GM21723 (cell line): ENCODE results near the gene PJA1.
A peak's percentile ranks its signal among the peaks of the same experiment; 100 is the strongest.

Experiments
- ATAC-seq: cut with Tn5 transposase; IDR thresholded peaks from one replicate; pipeline ENCODE4 v1.9.1; 2021; ENCODE audit warnings: mild to moderate bottlenecking, moderate library complexity; ENCODE audit not compliant: unreplicated experiment

The PJA1 gene, protein sequence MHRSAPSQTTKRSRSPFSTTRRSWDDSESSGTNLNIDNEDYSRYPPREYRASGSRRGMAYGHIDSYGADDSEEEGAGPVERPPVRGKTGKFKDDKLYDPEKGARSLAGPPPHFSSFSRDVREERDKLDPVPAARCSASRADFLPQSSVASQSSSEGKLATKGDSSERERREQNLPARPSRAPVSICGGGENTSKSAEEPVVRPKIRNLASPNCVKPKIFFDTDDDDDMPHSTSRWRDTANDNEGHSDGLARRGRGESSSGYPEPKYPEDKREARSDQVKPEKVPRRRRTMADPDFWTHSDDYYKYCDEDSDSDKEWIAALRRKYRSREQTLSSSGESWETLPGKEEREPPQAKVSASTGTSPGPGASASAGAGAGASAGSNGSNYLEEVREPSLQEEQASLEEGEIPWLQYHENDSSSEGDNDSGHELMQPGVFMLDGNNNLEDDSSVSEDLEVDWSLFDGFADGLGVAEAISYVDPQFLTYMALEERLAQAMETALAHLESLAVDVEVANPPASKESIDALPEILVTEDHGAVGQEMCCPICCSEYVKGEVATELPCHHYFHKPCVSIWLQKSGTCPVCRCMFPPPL

DNA sequence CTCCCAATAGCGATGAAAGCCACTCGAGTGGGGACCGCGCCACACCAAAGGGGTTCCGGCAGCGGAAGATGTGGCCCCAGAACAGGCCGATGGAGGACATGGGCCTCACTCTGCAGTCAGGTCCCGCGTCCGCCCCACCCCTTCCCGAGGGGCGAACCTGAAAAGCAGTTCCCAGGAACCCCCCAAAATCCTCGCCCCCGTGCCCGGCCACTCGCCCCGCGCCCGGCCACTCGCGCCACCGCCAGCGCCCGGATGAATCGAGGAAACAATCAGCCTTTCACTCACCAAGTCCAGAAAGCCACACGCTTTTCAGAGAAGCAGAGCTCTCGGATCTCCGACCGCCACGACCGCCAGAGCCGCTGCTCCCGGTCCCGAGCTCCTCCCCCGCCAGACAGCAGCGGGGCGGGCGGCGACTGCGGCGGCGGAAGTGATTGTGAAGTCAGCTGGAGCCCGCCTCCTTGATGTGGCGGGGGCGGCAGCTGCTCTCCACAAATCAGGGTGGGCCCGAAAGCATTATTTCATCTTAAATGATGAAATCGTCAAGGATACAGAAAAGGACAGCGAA, at the start of gene PJA1:
Gene PJA1 (minus strand): TSS at position 367 of the 565 bp plus-strand sequence. CDS start 2,380 bp downstream, outside the sequence.
- peak; percentile 94 for ATAC-seq

DNA sequence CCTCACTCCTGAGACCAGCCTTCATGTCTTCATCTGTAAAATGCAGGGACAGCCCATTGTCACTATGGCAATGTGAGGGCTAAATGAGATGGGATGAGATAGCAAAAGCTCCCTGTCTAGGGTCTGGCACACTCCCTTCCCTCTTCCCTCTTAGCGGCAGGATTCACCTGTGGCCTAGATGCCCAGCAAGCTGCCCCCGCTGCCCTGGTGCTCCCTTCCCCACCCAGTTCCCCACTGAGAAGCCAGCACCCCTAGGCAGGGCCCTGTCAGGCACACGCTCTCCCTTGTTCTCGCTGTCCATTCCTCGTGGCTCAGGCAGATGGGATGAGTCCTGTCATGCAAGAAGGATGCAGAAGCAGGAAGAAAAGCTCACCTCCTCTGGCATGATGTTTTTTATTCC, 49.2 kb upstream of the PJA1 start:
- no peak for ATAC-seq

DNA sequence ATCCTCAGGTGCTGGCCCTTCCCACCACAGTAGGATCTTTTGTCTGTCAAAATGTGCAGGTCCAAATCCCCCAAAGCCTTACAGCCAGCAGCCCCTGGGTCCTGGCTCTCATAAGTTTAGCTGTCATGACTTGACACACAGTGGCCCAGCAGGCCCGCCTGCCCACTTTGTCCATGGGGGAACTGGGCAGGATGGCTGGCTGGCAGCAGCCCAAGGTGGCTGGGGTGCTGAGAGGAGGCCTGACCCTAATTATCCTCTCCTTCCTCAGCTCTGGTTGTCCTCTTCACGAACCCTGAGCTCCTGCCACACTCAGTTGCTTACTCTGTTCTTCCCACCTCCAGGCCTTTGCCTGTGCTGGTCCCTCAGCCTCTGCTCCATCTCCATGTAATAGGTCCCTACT, 46.4 kb upstream of the PJA1 start:
- ATAC-seq: no peak

DNA sequence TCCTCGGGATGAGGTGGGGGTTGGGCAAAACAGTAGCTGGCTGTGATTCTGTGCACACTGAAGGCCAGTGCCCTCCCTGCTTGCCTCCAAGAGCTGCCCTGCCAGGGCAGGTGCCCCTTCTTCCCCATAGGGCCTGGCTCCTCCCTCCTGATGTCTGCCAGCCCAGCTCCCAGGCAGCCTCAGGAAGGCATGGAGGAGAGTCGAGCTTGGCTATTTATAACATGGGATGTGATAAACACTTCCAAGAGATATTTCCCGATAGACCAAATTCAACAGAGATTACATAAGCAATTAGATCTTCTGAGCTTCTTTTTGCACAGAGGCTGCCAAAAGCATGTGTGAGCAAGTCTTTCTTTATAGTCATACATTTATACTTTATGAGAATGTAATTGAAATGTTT, 45.3 kb upstream of the PJA1 start:
- ATAC-seq: no peak

DNA sequence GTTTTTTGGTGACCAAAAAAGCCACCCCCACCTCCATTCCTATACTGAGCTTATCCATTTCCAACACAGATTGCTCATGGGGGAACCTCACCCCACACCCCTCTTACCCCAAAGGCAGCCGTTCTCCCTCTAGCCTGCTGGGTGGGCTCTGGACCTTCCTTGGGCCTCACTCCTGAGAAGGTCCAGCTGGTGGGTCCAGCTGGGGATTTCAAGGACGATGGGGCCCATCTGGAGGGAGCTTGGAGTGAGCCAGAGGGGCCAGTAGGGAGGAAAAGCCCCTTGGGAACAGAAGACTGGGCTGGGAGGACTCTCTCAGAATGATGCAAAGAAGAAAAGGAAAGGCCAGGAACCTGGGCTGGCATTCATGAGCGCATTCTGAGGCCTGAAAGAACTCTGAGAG, 42.0 kb upstream of the PJA1 start:
- ATAC-seq: no peak

DNA sequence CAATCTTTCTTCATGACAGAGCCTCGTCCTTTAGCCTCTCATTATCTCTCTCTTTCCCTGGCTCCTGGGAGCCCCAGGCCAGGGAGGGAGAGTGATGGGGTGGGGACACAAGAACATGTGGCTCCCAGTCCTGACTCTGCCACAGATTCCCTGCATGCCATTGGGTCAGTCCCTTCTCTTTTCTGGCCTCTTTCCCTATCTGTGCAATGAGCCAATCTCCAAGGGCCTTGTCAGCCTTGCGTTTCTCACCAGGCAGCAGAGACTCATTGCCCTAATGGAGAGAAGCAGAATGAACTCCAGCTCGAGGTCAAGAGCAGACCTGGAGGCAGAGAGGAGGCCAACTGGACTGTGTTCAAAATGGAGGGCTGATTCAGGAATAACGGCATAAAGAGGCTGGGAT, 38.4 kb upstream of the PJA1 start:
- no peak for ATAC-seq

DNA sequence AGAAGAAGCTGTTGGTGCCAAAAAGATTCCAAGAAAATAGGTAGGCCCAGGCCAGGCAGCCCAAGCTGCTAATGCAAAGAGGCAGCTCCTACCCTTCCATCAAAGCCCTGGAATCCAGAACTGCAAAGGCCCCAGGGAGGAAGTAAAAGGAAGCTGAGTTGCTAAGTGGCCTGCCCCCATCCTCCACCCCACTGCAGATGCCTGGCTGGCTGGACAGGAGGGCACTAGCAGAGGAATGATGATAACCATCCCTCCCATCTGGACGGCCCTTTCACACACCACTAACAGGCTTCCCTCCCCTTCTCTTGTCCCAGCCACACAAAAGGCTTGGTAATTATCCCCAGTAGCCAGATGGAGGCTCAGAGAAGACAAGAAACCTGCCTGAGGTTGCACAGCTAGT, 32.4 kb upstream of the PJA1 start:
- no peak for ATAC-seq

DNA sequence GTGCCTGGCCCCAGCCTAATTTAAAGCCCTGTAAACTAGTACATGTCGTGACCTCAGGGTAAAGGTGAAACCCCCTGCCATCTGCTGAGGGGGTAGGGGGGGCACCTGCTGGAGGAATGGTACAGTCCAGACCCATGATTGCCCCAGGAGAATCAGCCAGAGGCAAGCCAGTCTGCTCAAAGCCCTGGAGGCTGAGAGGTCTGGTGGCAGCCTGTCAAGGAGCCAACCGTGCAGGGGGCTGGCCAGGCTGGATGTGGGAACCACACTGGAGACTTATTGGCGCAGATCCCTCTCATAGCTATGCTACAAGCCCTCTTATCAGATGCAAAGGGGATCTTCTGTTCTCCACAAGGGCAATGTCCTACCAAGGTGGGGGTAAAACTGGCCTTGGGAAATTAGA, 31.4 kb upstream of the PJA1 start:
- ATAC-seq: no peak

DNA sequence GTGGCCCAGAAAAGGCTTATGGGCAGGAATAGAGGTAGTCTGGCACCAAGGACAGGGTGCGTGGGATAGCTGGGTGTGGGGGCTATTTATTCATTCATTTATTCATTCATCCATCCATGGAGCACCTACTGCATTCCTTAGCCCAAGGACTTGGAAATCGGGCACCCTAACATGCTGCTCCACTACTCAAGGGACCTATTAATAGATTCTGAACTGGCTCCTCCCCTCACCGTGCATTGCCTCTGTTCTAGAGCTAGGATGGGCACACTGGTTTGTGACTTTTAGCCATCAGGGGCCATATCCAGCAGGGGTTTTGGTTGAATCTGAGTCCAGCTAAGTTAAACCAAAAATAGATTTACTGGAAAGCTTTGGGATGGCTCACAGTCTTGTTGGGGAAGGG, 30.6 kb upstream of the PJA1 start:
- no peak for ATAC-seq

DNA sequence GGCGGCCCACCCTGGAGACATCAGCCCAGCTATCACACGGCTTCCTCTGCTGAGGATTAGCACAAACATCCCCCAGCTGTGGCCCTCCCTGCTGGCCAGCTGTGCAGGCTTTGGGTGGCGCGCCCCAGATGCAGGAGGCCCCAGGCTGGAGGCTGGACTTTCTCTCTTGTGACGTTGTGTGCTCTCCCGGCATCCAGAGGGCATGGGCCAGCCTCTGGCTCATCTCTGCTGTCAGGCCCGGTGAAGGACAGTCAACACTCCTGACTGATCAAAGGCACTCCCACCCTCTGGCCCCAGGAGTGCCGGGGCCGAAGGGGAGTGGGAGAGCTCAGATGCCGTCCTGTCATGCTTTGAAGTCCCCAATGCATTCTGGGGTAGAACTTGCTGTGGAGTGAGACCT, 29.9 kb upstream of the PJA1 start:
- ATAC-seq: no peak

DNA sequence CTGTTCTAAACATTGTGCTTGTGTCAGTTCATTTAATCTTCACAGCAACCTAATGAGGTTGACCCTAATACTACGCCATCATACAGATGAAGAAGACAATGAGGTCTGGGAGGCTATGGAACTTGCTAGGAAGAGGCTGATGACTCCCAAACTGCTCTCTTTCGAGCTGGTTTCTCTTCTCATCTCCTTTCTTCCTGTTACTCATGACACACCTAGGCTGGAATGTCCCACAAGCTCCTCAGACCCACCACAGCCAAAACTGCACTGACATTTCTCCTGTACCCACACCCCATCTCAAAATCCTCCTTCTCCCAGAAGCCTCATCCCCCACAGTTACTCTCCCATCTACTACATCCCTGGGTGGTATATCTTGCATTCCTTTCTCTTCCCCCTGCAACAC, 27.4 kb upstream of the PJA1 start:
- ATAC-seq: no peak

DNA sequence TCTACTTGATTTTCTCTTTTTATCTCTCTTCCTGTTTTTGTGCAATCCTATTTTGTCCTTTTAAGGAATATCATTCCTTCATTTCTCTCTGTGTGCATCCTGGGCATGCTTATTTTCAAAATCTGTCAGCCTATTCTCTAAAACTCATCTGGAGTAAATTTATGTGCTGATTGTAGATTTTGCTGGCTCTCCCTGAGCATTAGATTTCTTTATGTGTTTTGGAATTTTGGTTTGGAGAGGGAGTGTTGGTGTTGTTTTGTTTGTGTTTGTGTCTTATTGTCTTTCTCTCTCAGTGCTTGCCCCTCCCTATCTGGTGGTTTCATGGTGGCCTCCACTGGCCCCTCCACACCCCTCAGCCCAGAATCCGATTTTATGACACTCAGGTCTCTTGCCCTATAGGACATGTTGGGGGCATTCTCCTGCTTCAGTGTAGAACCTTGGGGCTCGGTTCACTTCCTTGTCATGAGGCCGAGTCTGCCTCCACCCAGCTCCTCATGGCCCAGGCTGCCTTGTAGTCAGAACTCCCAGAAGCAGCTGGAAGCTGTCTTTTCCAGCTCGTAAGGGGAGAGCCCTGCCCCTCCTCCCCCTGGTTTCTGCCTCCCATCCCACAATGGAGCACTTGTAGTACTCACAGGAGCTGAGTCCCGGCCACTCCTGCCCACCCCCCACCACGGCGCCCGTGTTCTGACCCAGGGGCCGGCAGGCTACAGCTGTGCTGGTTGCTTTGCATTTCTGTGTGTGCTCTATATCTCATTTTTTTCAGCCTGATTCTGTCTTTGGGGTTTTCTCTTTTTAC, 24.5 kb upstream of the PJA1 start:
- ATAC-seq: no peak

DNA sequence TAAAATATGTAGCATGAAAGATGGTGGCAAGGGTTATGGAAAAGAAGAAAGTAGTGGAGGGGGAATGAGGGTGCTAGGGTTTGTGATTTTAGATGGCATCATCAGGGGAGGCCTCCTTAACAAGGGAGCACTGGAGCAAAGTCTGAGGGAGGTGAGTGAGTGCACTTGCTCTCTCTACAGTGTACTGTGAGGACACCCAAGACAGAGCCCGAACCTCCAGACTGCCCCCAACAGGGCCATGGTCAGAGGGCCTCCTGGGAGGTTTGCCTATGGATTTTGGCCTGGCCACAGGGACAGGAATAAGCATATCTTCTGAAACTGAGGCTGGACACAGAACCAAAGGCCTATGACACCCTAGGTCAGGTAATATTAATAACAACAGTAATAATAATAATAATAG, 21.4 kb upstream of the PJA1 start:
- no peak for ATAC-seq

DNA sequence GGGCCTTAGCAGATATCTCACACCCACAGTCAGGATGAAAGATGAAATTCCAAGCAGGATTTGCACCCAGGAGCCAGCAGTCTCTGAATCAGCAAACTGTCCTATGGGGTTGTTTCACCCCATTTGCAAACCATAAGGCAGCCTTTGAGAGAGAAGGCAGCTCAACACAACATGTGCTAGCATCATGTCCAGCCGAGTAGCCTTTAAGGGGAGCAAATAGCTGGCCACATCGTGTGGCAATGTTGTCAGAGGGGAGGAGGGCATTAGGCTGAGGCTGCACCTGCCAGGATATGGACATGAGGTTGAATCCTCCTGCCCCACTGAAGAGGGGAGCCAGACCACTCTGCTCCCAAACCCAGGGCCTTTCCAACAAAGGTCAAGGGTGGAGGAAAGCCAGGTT, 20.6 kb upstream of the PJA1 start:
- ATAC-seq: no peak

DNA sequence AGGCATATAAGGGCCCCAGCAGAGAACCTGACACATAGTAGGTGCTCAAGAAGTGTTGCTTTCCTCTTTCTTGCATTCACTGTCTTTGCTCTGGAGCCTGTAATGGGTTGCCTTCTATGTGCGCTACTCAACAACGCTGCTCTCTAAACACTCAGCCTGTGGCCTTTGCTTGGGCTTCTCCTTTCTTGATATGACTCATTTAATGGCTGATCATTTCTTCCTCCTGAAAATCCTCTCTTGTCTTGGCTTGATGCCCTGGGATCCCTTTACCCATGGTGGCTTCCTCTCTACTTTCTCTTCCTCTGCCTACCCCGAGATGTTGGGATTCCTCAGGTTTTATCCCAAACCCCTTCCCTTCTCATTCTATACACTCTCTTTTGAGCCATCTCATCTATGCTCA, 19.9 kb upstream of the PJA1 start:
- ATAC-seq: no peak

DNA sequence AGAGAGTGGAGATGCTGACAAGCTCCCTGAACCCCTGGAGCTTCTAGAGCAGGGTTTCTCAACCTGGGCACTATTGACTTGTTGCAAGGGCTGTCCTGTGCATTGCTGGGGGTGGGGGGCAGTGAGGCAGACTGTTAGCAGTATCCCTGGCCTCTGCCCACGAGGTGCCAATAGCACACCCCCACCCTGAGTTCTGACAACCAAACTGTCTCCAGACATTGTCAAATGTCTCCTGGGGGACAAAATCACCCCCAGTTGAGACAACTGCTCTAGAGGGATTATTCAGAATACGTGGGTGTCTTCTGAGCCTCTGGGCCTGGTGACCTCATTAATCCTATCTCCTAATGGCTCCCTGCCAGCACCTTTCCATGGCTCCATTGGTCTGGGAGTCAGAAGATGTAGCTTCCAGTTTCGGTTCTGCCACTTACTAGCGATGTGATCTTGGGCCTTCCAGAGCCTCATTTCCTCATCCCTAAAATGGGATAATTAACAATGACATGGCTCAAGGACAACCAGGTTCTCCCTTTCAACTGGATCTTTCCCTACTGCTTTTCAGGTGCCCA, 17.6 kb upstream of the PJA1 start:
- ATAC-seq: no peak

DNA sequence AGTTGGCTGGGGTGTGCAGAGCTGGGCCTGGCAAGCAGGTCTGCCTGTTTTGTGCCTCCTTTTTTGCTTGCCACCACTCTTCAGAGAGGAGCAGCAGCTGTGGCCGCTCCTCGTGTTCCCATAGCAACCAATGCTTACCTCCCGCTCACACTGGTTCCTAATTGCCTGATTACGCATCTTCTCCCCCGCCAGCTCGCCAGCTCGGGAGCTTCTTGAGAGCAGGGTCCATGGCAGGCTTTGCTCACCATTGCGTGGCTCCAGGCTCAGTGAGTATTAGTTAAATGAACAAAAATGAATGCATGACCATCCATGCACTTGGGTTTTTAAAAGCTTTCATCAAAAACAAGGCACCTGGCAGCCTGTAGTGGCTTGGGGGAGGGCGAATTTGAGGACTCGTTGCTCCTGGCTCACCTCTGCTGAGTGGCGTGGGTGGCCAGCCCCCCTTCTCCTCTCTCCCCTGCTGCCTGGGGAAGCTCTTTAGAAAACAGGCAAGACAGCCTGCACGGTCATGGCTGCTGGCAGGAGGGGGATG, 14.2 kb upstream of the PJA1 start:
- no peak for ATAC-seq

DNA sequence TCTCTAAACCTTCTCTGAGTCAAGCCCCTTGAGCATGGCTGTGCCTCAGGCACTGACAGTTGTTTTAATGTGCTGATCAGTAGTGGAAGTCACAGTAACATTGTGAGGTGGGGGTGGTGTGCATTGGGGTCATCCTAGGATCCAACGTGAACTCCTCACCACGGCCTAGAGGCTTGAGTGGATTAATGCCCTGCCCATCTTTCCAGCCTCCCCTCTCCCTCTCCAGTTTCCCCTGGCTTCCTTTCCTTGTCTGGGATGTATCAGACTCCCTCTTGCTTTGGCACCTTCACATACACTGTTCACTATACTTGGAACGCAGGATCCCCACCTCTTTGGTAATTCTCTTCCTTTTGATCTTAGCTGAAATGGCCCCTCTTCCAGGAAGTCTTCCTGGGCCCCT, 13.3 kb upstream of the PJA1 start:
- ATAC-seq: no peak

DNA sequence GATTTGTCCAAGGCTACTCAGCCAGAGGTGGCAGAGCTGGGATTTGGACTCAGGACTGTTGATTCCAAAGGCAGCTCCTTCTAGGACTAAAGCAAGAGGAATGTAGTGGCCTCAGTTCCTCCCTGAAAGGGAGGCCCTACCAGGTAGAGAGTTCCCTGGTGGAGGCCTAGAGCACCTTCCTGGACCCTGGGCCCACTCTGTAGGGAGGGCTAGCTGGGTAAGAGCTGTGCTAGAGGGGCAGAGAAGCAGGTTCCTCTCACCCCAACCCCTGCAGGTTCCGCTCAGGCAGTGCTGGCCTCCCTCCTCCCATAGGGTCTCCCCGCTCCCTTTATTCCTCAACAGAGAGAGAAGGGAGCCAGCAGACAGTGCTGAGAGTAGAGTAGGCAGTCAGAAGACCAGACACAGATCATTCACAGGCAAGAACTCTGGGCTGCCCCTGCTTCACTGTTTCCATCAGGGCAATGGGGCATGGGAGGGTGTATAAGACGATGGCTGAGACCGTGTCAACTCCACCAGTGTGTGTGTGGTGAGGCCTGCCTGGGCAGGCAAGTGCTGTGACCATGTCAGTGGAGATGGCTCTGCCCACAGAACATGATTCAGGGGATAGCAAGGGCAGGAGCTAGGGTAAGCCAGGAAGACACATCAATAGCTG, 12.4 kb upstream of the PJA1 start:
- no peak for ATAC-seq

DNA sequence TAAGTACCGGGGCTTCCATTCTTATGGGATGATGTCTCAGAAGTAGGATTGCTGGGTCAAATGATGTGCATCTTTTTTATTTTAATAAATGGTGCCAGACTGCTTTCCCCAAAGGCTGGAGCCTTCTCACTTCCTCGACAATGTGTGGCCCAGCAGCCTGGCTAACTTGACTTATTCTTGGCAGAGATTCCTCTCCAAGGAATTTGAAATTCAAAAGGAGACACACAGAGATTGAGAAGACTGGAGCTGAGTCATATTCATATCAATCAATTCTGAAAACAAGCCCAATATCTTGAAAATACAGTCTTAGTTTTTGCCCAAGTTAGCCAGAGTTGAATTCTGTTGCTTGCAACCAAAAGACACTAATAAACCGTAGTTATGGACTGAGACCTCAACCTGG, 10.8 kb upstream of the PJA1 start:
- ATAC-seq: no peak

DNA sequence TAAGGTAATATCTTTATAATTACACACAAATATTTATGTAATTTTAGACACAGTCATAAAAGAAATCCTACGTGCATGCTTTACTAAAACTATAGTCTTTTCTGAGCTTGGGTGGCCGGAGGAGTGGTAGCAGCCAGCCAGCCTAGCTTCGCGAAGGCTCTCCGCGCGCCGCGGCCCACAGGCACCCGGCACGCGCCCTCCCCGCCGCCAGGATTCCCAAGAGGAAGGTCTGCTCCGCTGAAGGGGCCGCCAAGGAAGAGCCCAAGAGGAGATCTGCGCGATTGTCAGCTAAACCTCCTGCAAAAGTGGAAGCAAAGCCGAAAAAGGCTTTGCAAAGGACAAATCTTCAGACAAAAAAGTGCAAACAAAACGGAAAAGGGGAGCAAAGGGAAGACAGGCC, 8.7 kb upstream of the PJA1 start:
- no peak for ATAC-seq
